Lower leg skin (tissue), 3 donors: ENCODE results near the gene CYS1.

Source experiments
- CTCF ChIP-seq, 3 donors: fragments of 450-650 bp; IDR thresholded peaks; one replicate each; pipeline ENCODE4 v1.5.1; 2016; ENCODE audit warnings: antibody characterized with exemption in 3 of 3, mild to moderate bottlenecking in 3 of 3, moderate library complexity in 2 of 3
- POLR2A ChIP-seq, 2 donors: fragments of 450-650 bp; IDR thresholded peaks; one replicate each; pipeline ENCODE4 v1.6.1; 2016 to 2017; ENCODE audit warnings: antibody characterized with exemption in 2 of 2, mild to moderate bottlenecking in 1 of 2, moderate library complexity in 1 of 2

GRCh38 chr2:10009811-10010781 is 70.1 kb downstream of the CYS1 start:
- TF ChIP-seq CTCF (IDR thresholded peaks at IDR 0.05) (peak in 1 of 3 donors; percentile 11), POLR2A (IDR thresholded peaks at IDR 0.05) (no peak)
